K562 (cell line): ENCODE data around the gene YPEL3. TPM values are rescaled to one million over a fixed set of nuclear protein-coding genes. Genes with fewer than 3 reads are reported as not detected.

ENCODE experiments used
- BHLHE40 ChIP-seq: IDR thresholded peaks from 2 replicates; pipeline ENCODE4 v1.6.1; 2011; ENCODE audit warnings: low read length, improper control_type of control experiment
- ELF1 ChIP-seq: fragments of 200-800 bp; sonication (Bioruptor generic); IDR thresholded peaks from 2 replicates; pipeline ENCODE4 v1.6.1; 2016; ENCODE audit warnings: missing genetic modification characterization, missing compliant biosample characterization
- FOXK2 ChIP-seq, 2 experiments: fragments of 450-650 bp; IDR thresholded peaks in 1 of 2; conservative IDR thresholded peaks in 1 of 2; 2 replicates each; pipeline ENCODE4 v1.6.1; 2016; ENCODE audit warnings: low read depth in 2 of 2, mild to moderate bottlenecking in 1 of 2
- MYC ChIP-seq, 2 experiments: fragments of 250-450 bp in 1 of 2; sonication (Bioruptor Pico) in 1 of 2; IDR thresholded peaks; 2 replicates each; pipeline versions ENCODE4 v1.5.1 to v1.6.1; 2012 to 2021; ENCODE audit warnings: low read depth in 2 of 2, borderline replicate concordance in 1 of 2, improper control_type of control experiment in 1 of 2, low read length in 1 of 2, mild to moderate bottlenecking in 1 of 2, moderate library complexity in 1 of 2
- NCOR1 ChIP-seq: fragments of 450-650 bp; IDR thresholded peaks from 2 replicates; pipeline ENCODE4 v1.6.1; 2016; ENCODE audit warnings: mild to moderate bottlenecking, moderate library complexity
- POLR2G ChIP-seq: fragments of 200-400 bp; formaldehyde crosslinking; IDR thresholded peaks from 2 replicates; pipeline ENCODE4 v1.6.1; 2017; ENCODE audit warnings: low read depth, mild to moderate bottlenecking, antibody characterized with exemption, low read length, moderate library complexity
- POLR3A ChIP-seq: IDR thresholded peaks from 2 replicates; pipeline ENCODE4 v1.6.1; 2011; ENCODE audit warnings: borderline replicate concordance, mild to moderate bottlenecking, moderate library complexity; ENCODE audit not compliant: insufficient read length, insufficient read depth; ENCODE audit errors: extremely low read depth
- RBFOX2 ChIP-seq: fragments of 200-400 bp; formaldehyde crosslinking; IDR thresholded peaks from 2 replicates; pipeline ENCODE4 v1.6.1; 2017; ENCODE audit warnings: low read depth, mild to moderate bottlenecking, low read length, moderate library complexity
- SMARCE1 ChIP-seq: fragments of 450-650 bp; IDR thresholded peaks from 2 replicates; pipeline ENCODE4 v1.7.1; 2016; ENCODE audit warnings: mild to moderate bottlenecking
- ZNF764 ChIP-seq: fragments of 250-450 bp; sonication (Bioruptor Pico); IDR thresholded peaks from 2 replicates; pipeline ENCODE4 v1.4.0; 2020; ENCODE audit warnings: low read depth, mild to moderate bottlenecking, moderate library complexity
- polyA plus RNA-seq, 8 experiments: library from polyadenylated mRNA; depleted of rRNA in 4 of 8; stranded (reverse) in 5 of 8; unstranded in 3 of 8; fragments of >200 nt; fragmentation: Nextera tagmentation in 2 of 8; fragmentation: Illumina TruSeq in 1 of 8; extraction: Ambion mirVana in 2 of 8; extraction: Trizol in 1 of 8; gene quantifications; 2 replicates each; pipeline versions ENCODE4 v1.2.1 to v1.2.3, GENCODE V29; 2011 to 2014; ENCODE audit warnings: inconsistent platforms in 1 of 8, missing spikeins in 1 of 8
- total RNA-seq, 7 experiments: library from RNA; depleted of rRNA in 6 of 7; stranded (reverse); fragments of >200 nt in 6 of 7; fragmentation: Illumina TruSeq in 2 of 7; extraction: Trizol in 2 of 7; gene quantifications; 2 replicates each; pipeline versions ENCODE4 v1.2.1 to v1.2.3, GENCODE V29; 2011 to 2021; ENCODE audit warnings: low replicate concordance in 1 of 7
- TF ChIP-seq, protein P1 (sequence below): sonication (generic); formaldehyde crosslinking; IDR thresholded peaks from 2 replicates; pipeline ENCODE4 v1.8.1; 2023; ENCODE audit warnings: mild to moderate bottlenecking, missing genetic modification reagents, moderate library complexity
- TF ChIP-seq, protein P2 (sequence below), 2 experiments: fragments of 450-650 bp; conservative IDR thresholded peaks; 2 replicates each; pipeline ENCODE4 v1.6.1; 2017; ENCODE audit warnings: mild to moderate bottlenecking in 2 of 2, moderate library complexity in 2 of 2
- TF ChIP-seq, protein P3 (sequence below): fragments of 450-650 bp; IDR thresholded peaks from 2 replicates; pipeline ENCODE4 v1.6.1; 2017; ENCODE audit warnings: mild to moderate bottlenecking, moderate library complexity

The YPEL3 gene
- total and polyA plus RNA-seq, 9 of the 15 experiments (the other 6 are each of a cell fraction or from before 2014, with no cell fraction given): 0.41 to 15.0 (median 2.9) TPM

DNA sequence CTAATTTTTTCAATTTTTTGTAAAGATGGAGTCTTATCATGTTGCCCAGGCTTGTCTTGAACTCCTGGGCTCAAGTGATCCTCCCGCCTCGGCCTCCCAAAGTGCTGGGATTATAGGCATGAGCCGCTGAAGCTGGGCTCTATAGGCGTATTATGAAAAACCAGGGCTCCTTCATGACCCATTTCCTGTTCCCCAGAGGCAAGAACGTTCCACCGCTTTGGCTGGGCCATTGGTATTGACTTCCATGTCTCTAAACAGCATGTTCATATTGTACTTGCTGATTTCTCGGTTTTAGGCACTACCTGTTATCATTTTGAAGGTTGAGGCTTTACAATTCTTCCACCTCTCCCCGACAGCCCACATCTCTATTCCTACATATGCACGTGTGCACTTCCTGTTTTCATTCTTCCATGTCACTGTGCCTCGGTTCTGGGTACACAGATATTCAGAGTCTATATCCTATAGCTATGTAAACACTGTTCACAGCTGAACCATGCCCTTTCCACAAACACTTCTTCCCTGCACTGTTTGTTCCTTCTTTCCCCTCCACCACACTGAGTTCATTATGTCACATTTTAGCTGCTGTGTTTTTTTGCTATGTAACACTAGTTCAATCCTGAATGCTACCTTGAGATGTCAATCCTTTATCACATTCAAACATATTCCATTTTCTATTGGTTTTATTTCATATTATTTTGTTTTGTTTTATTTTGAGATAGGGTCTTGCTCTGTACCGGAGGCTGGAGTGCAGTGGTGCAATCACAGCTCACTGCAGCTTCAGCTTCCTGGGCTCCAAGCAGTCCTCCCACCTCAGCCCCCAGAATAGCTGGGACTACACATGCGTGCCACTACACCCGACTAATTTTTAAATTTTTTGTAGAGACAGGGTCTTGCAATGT is 43.8 kb upstream of the YPEL3 start (continued):
- TF ChIP-seq MYC (IDR thresholded peaks at IDR 0.05; ENCODE audit: low read depth, low read length): peak; percentile 40; the same call in 1 of the 2 replicates
- no peak for TF ChIP-seq MYC (CRISPR knock-in tag; IDR thresholded peaks at IDR 0.05; ENCODE audit: borderline replicate concordance, low read depth)
- TF ChIP-seq ZNF764 (CRISPR knock-in tag): no peak
- TF ChIP-seq ELF1 (tag): 0 out of 2 replicates have a peak, but pooled peaks have one; percentile 50
- TF ChIP-seq BHLHE40: peak; percentile 76
- peak; percentile 57; the same call in 1 of the 2 replicates for TF ChIP-seq SMARCE1
- TF ChIP-seq, protein P1, sequence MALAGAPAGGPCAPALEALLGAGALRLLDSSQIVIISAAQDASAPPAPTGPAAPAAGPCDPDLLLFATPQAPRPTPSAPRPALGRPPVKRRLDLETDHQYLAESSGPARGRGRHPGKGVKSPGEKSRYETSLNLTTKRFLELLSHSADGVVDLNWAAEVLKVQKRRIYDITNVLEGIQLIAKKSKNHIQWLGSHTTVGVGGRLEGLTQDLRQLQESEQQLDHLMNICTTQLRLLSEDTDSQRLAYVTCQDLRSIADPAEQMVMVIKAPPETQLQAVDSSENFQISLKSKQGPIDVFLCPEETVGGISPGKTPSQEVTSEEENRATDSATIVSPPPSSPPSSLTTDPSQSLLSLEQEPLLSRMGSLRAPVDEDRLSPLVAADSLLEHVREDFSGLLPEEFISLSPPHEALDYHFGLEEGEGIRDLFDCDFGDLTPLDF (CRISPR knock-in tag): no peak
- TF ChIP-seq RBFOX2: no peak
- TF ChIP-seq, protein P2, sequence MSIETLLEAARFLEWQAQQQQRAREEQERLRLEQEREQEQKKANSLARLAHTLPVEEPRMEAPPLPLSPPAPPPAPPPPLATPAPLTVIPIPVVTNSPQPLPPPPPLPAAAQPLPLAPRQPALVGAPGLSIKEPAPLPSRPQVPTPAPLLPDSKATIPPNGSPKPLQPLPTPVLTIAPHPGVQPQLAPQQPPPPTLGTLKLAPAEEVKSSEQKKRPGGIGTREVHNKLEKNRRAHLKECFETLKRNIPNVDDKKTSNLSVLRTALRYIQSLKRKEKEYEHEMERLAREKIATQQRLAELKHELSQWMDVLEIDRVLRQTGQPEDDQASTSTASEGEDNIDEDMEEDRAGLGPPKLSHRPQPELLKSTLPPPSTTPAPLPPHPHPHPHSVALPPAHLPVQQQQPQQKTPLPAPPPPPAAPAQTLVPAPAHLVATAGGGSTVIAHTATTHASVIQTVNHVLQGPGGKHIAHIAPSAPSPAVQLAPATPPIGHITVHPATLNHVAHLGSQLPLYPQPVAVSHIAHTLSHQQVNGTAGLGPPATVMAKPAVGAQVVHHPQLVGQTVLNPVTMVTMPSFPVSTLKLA (conservative IDR thresholded peaks at IDR 0.05): peak; percentile 47 to 64; a peak in 3 of 4 replicates
- TF ChIP-seq NCOR1: no peak
- TF ChIP-seq FOXK2 (conservative IDR thresholded peaks at IDR 0.05 in 1 of 2, IDR thresholded peaks at IDR 0.05 in 1 of 2; ENCODE audit: low read depth in 2 of 2): peak; percentile 86 to 91
- no peak for TF ChIP-seq POLR2G
- TF ChIP-seq POLR3A: no peak
- TF ChIP-seq, protein P3, sequence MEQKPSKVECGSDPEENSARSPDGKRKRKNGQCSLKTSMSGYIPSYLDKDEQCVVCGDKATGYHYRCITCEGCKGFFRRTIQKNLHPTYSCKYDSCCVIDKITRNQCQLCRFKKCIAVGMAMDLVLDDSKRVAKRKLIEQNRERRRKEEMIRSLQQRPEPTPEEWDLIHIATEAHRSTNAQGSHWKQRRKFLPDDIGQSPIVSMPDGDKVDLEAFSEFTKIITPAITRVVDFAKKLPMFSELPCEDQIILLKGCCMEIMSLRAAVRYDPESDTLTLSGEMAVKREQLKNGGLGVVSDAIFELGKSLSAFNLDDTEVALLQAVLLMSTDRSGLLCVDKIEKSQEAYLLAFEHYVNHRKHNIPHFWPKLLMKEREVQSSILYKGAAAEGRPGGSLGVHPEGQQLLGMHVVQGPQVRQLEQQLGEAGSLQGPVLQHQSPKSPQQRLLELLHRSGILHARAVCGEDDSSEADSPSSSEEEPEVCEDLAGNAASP: no peak
